Glutamatergic neuron (in vitro differentiated cells): Measurements from ENCODE around the gene SLC35D1. TPM values are rescaled to one million over a fixed set of nuclear protein-coding genes. Genes with fewer than 3 reads are reported as not detected.
"Not testable (repeated sequence)": the region's sequence is repeated elsewhere in the genome, so short reads cannot be mapped to it uniquely, and the experiment has no call there.

Experiments used
- DNase-seq: peaks from one replicate; pipeline ENCODE4 v3.0.0; 2022
- H3K27ac Mint-ChIP-seq: one replicate; pipeline ENCODE4 v1.8.0; 2020; ENCODE audit warnings: mild to moderate bottlenecking, mixed read lengths, inconsistent platforms; ENCODE audit not compliant: unreplicated experiment
- H3K27me3 Mint-ChIP-seq: one replicate; pipeline ENCODE4 v1.8.0; 2020; ENCODE audit warnings: mild to moderate bottlenecking, moderate library complexity, mixed read lengths, inconsistent platforms; ENCODE audit not compliant: unreplicated experiment
- H3K36me3 Mint-ChIP-seq: one replicate; pipeline ENCODE4 v1.8.0; 2020; ENCODE audit warnings: mild to moderate bottlenecking, mixed read lengths, inconsistent platforms; ENCODE audit not compliant: unreplicated experiment
- H3K4me1 Mint-ChIP-seq: one replicate; pipeline ENCODE4 v1.8.0; 2020; ENCODE audit warnings: mild to moderate bottlenecking, low read depth, mixed read lengths, inconsistent platforms; ENCODE audit not compliant: unreplicated experiment
- H3K4me3 Mint-ChIP-seq: one replicate; pipeline ENCODE4 v1.8.0; 2020; ENCODE audit warnings: mild to moderate bottlenecking, mixed read lengths, inconsistent platforms; ENCODE audit not compliant: unreplicated experiment
- H3K9me3 Mint-ChIP-seq: one replicate; pipeline ENCODE4 v1.8.0; 2020; ENCODE audit warnings: mild to moderate bottlenecking, moderate library complexity, mixed read lengths, inconsistent platforms; ENCODE audit not compliant: unreplicated experiment
- total RNA-seq: library from RNA; stranded (reverse); fragmentation: NEBNext Ultra II Directional; extraction: Animal tissue kit (Norgen Biotek cat#: 25700); gene quantifications from one replicate; pipeline ENCODE4 v1.2.1, GENCODE V29; 2021; ENCODE audit not compliant: unreplicated experiment
- TF ChIP-seq, protein P1 (sequence below): fragments of 200-600 bp; sonication (generic); IDR thresholded peaks from one replicate; pipeline ENCODE4 v1.5.0; 2021; ENCODE audit not compliant: partially characterized antibody, unreplicated experiment

The SLC35D1 gene
- total RNA-seq, 1 donor from 2014 or later = 2.7 TPM

DNA sequence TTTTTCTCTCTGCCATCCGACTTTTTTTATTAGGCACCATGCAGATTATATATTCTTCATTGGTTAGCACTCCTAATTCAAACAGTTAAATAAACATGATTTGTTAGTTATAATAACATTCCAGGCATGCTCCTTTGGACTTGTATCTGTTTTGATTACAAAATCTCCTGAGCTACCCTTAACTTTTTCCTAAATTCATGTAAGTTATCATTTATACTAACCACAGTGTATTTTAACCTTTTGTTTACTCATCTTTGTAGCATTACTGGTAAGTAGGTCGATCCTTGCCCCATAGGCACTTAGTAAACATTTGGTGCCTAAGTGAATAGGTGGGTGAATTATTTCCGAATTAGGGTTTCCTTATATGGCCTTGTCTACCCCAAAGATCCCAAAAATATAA lies 85.4 kb downstream of the SLC35D1 start:
- no peaks in the 10 kb centered on the region for H3K4me1 Mint-ChIP-seq
- H3K27ac Mint-ChIP-seq = no peak overlapping the region
- DNase-seq = no peak
- peaks cover 15% of the 10 kb centered on the region for H3K36me3 Mint-ChIP-seq
- TF ChIP-seq, protein P1, sequence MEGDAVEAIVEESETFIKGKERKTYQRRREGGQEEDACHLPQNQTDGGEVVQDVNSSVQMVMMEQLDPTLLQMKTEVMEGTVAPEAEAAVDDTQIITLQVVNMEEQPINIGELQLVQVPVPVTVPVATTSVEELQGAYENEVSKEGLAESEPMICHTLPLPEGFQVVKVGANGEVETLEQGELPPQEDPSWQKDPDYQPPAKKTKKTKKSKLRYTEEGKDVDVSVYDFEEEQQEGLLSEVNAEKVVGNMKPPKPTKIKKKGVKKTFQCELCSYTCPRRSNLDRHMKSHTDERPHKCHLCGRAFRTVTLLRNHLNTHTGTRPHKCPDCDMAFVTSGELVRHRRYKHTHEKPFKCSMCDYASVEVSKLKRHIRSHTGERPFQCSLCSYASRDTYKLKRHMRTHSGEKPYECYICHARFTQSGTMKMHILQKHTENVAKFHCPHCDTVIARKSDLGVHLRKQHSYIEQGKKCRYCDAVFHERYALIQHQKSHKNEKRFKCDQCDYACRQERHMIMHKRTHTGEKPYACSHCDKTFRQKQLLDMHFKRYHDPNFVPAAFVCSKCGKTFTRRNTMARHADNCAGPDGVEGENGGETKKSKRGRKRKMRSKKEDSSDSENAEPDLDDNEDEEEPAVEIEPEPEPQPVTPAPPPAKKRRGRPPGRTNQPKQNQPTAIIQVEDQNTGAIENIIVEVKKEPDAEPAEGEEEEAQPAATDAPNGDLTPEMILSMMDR = no peak
- H3K4me3 Mint-ChIP-seq = no peak overlapping the region
- no peaks in the 10 kb centered on the region for H3K27me3 Mint-ChIP-seq
- no peaks in the 10 kb centered on the region for H3K9me3 Mint-ChIP-seq

DNA sequence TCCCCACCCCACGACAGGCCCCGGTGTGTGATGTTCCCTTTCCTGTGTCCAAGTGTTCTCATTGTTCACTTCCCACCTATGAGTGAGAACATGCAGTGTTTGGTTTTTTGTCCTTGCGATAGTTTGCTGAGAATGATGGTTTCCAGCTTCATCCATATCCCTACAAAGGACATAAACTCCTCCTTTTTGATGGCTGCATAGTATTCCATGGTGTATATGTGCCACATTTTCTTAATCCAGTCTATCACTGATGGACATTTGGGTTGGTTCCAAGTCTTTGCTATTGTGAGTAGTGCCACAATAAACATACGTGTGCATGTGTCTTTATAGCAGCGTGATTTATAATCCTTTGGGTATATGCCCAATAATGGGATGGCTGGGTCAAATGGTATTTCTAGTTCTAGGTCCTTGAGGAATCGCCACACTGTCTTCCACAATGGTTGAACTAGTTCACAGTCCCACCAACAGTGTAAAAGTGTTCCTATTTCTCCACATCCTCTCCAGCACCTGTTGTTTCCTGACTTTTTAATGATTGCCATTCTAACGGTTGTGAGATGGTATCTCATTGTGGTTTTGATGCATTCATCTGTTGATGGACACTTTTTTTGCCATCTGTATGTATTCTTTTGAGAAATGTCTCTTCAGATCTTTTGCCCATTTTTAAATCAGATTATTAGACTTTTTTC lies 87.6 kb downstream of the SLC35D1 start:
- H3K36me3 Mint-ChIP-seq = peaks cover 15% of the 10 kb centered on the region
- H3K27ac Mint-ChIP-seq, H3K4me1 Mint-ChIP-seq, H3K27me3 Mint-ChIP-seq, H3K4me3 Mint-ChIP-seq, H3K9me3 Mint-ChIP-seq, DNase-seq: not testable (repeated sequence)

DNA sequence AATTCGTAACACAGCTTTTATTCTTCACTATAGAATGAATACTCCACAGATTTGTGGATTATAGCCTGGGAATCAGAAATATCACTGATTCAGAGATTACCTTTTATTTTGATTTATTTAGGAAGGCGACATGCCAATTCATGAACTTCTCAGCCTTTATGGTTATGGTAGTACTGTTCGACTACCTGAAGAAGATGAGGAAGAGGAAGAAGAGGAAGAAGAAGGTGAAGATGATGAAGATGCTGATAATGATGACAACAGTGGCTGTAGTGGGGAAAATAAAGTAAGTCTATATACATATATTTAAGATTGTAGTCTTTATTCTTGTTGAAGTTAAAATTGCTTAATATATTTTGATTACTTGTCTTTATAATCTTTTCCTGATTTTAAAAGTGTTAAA lies 96.0 kb downstream of the SLC35D1 start:
- no peaks in the 10 kb centered on the region for H3K27me3 Mint-ChIP-seq
- no peak overlapping the region for H3K27ac Mint-ChIP-seq
- no peak overlapping the region for H3K4me3 Mint-ChIP-seq
- no peaks in the 10 kb centered on the region for H3K36me3 Mint-ChIP-seq
- DNase-seq = no peak
- H3K4me1 Mint-ChIP-seq = no peaks in the 10 kb centered on the region
- H3K9me3 Mint-ChIP-seq = no peaks in the 10 kb centered on the region
- TF ChIP-seq, protein P1 = no peak

DNA sequence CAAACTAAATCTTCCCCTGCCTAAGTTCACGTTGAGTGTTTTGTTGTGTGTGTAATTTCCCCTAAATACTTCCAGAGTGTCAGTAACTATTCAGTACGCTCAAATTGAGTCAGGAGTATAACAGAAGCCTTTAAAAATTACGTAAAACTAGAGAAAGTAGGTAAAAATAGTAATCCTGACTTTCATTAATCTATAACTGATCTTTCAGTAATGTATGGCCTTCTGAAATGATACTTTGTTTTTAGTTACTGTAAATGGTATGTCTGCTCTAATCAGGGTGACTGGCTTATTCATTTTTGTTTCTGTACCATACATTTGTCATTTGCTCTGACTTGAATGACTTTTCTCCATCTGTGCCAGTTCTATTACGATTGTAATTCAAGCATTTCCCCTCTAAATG lies 99.7 kb downstream of the SLC35D1 start:
- no peaks in the 10 kb centered on the region for H3K9me3 Mint-ChIP-seq
- TF ChIP-seq, protein P1 = no peak
- H3K27ac Mint-ChIP-seq = no peak overlapping the region
- no peak overlapping the region for H3K4me3 Mint-ChIP-seq
- H3K27me3 Mint-ChIP-seq = no peaks in the 10 kb centered on the region
- H3K4me1 Mint-ChIP-seq = no peaks in the 10 kb centered on the region
- DNase-seq = no peak
- H3K36me3 Mint-ChIP-seq = no peaks in the 10 kb centered on the region

DNA sequence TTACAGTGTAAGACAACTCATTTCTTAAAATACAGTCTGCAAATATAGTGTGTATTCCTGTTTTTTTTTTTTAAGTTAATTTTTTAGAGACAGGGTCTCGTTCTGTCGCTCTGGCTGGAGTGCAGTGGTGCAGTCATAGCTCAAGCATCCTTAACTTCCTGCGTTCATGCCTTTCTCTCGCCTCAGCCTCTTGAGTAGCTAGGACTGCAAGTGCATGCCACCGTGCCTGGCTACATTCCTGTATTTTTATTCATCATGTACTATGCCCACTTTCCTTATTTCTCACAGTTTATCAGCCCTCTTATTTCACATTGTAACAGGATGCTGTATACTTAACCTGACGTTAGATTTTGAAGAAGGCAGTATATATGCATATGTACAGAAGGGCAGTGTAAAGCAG lies 102.4 kb downstream of the SLC35D1 start:
- no peak overlapping the region for H3K4me3 Mint-ChIP-seq
- no peaks in the 10 kb centered on the region for H3K4me1 Mint-ChIP-seq
- no peaks in the 10 kb centered on the region for H3K36me3 Mint-ChIP-seq
- H3K9me3 Mint-ChIP-seq = no peaks in the 10 kb centered on the region
- TF ChIP-seq, protein P1 = no peak
- no peaks in the 10 kb centered on the region for H3K27me3 Mint-ChIP-seq
- H3K27ac Mint-ChIP-seq = no peak overlapping the region
- no peak for DNase-seq

Other genes with a start within 250 kb of the SLC35D1 start
- 0.78 TPM for gene DNAI4, start 129.3 kb downstream of the SLC35D1 start, total RNA-seq
- 19.0 TPM for gene MIER1, start 129.2 kb downstream of the SLC35D1 start, total RNA-seq
- gene C1orf141, start 80.8 kb upstream of the SLC35D1 start, total RNA-seq = not detected
- not detected for gene IL23R, start 112.3 kb upstream of the SLC35D1 start, total RNA-seq